ENCODE results near the gene CCDC116.

DNA sequence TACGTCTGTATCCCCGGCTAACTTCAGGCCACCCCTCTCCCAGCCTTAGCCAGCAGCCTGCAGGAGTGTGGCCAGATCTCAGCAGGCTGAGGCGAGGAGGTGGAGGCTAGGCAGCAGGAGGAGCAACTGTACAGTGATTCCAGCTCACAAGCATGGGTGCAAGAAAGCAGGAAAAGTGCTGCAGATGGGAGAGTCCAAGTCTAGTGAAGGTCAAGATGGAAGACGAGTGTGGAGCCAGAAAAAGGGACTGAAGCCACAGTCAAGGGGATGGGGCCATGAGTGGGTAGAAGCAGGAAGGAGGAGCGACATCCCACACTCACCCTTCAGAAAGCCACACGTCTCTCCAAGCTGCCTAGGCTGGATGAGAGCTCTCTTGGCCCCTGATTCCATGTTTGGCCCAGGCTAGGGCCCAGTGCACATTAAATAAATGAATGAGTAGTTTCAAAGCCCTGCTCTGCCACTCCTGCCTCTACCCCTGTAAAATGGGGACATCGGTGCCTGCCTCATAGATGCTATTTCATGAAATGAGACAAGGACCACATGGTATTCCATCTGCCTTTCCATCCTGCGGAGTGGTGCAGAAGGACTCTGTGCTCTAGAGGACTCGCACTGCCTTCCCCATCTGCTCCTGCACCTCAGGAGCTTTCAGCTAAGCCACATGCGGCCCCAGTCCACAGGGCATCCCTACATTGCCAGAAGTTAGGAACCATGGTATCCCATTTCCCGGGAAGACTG lies 5.7 kb upstream of the CCDC116 start:
- TF ChIP-seq SIN3A (IDR thresholded peaks at IDR 0.05; ENCODE audit: low read depth, low read length), result no peak
- TF ChIP-seq, protein P1, sequence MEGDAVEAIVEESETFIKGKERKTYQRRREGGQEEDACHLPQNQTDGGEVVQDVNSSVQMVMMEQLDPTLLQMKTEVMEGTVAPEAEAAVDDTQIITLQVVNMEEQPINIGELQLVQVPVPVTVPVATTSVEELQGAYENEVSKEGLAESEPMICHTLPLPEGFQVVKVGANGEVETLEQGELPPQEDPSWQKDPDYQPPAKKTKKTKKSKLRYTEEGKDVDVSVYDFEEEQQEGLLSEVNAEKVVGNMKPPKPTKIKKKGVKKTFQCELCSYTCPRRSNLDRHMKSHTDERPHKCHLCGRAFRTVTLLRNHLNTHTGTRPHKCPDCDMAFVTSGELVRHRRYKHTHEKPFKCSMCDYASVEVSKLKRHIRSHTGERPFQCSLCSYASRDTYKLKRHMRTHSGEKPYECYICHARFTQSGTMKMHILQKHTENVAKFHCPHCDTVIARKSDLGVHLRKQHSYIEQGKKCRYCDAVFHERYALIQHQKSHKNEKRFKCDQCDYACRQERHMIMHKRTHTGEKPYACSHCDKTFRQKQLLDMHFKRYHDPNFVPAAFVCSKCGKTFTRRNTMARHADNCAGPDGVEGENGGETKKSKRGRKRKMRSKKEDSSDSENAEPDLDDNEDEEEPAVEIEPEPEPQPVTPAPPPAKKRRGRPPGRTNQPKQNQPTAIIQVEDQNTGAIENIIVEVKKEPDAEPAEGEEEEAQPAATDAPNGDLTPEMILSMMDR (IDR thresholded peaks at IDR 0.05 in 2 of 3, conservative IDR thresholded peaks at IDR 0.05 in 1 of 3; ENCODE audit: control insufficient read depth in 2 of 3, extremely low read depth in 1 of 3, insufficient read depth in 1 of 3, low read depth in 3 of 3, low read length in 3 of 3), result no peak
- TF ChIP-seq, protein P2, sequence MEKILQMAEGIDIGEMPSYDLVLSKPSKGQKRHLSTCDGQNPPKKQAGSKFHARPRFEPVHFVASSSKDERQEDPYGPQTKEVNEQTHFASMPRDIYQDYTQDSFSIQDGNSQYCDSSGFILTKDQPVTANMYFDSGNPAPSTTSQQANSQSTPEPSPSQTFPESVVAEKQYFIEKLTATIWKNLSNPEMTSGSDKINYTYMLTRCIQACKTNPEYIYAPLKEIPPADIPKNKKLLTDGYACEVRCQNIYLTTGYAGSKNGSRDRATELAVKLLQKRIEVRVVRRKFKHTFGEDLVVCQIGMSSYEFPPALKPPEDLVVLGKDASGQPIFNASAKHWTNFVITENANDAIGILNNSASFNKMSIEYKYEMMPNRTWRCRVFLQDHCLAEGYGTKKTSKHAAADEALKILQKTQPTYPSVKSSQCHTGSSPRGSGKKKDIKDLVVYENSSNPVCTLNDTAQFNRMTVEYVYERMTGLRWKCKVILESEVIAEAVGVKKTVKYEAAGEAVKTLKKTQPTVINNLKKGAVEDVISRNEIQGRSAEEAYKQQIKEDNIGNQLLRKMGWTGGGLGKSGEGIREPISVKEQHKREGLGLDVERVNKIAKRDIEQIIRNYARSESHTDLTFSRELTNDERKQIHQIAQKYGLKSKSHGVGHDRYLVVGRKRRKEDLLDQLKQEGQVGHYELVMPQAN (conservative IDR thresholded peaks at IDR 0.05), result no peak
- TF ChIP-seq SMC3 (IDR thresholded peaks at IDR 0.05; ENCODE audit: borderline replicate concordance, low read length), result no peak
- TF ChIP-seq CBX3 (IDR thresholded peaks at IDR 0.05; ENCODE audit: borderline replicate concordance, low read depth), result no peak
